OCI-LY7 (cell line): Measurements from ENCODE around the gene SPESP1. TPM values are rescaled to one million over a fixed set of nuclear protein-coding genes. Genes with fewer than 3 reads are reported as not detected.

ENCODE experiments used
- BruUV-seq: library from RNA; stranded (reverse); fragments of 400-500 nt; replicated peaks from 2 replicates; lab custom pipeline; 2021; lab: Mats Ljungman, UMichigan
- CTCF ChIA-PET: fragments of 300-600 bp; sonication (Branson Sonifier 250); formaldehyde crosslinking; loops from one replicate; lab custom pipeline; 2022; ENCODE audit warnings: antibody characterized with exemption; ENCODE audit not compliant: unreplicated experiment; lab: Charles Lee
- POLR2A ChIA-PET: fragments of 300-600 bp; sonication (Branson Sonifier 250); formaldehyde crosslinking; loops from one replicate; lab custom pipeline; 2022; ENCODE audit warnings: antibody characterized with exemption; lab: Charles Lee
- DNase-seq: peaks from one replicate; pipeline ENCODE4 v3.0.0-alpha.2; 2015; ENCODE audit warnings: low spot score
- H2AFZ ChIP-seq: fragments of 200-600 bp; sonication (generic), shearing (Covaris generic); 2 replicates; pipeline ENCODE4 v1.6.1; 2014; ENCODE audit warnings: mild to moderate bottlenecking, antibody characterized with exemption, low read length, moderate library complexity
- H3K27ac ChIP-seq: fragments of 200-600 bp; sonication (generic); 2 replicates; pipeline ENCODE4 v1.5.1; 2014; ENCODE audit warnings: mixed run types, low read depth, mild to moderate bottlenecking, moderate library complexity, low read length, inconsistent platforms; ENCODE audit not compliant: poor library complexity, severe bottlenecking
- H3K36me3 ChIP-seq: fragments of 200-600 bp; sonication (generic); 2 replicates; pipeline ENCODE4 v1.6.1; 2014; ENCODE audit warnings: mild to moderate bottlenecking, antibody characterized with exemption, low read length, moderate library complexity, mixed read lengths; ENCODE audit not compliant: insufficient read depth
- H3K4me1 ChIP-seq: fragments of 200-600 bp; sonication (generic); 2 replicates; pipeline ENCODE4 v1.5.1; 2014; ENCODE audit warnings: mild to moderate bottlenecking, low read length; ENCODE audit not compliant: insufficient read depth, poor library complexity, severe bottlenecking
- H3K4me2 ChIP-seq: fragments of 200-600 bp; sonication (generic); 2 replicates; pipeline ENCODE4 v1.6.1; 2014; ENCODE audit warnings: mild to moderate bottlenecking, low read length
- H3K4me3 ChIP-seq: fragments of 200-600 bp; sonication (generic); 2 replicates; pipeline ENCODE4 v1.5.1; 2014; ENCODE audit warnings: mild to moderate bottlenecking, low read depth, low read length; ENCODE audit not compliant: poor library complexity, severe bottlenecking
- H3K79me2 ChIP-seq: fragments of 200-600 bp; sonication (generic); 2 replicates; pipeline ENCODE4 v1.6.1; 2016; ENCODE audit warnings: low read depth, mild to moderate bottlenecking, low read length, moderate library complexity, mixed read lengths; ENCODE audit not compliant: insufficient read depth
- H3K9me2 ChIP-seq: fragments of 200-600 bp; sonication (generic); 2 replicates; pipeline ENCODE4 v1.6.1; 2016; ENCODE audit warnings: mild to moderate bottlenecking, low read length, mixed read lengths; ENCODE audit not compliant: insufficient read depth
- H3K9me3 ChIP-seq: fragments of 200-600 bp; sonication (generic); 2 replicates; pipeline ENCODE4 v1.6.1; 2014; ENCODE audit warnings: mild to moderate bottlenecking, mixed run types, low read length, mixed read lengths
- H4K20me1 ChIP-seq: fragments of 200-600 bp; sonication (generic); 2 replicates; pipeline ENCODE4 v1.6.1; 2014; ENCODE audit warnings: mild to moderate bottlenecking, antibody characterized with exemption, low read length, moderate library complexity, mixed read lengths; ENCODE audit not compliant: insufficient read depth
- EZH2phosphoT487 ChIP-seq: fragments of 200-600 bp; sonication (generic); IDR thresholded peaks from 2 replicates; pipeline ENCODE4 v1.6.1; 2018; ENCODE audit warnings: low read depth, borderline replicate concordance, mild to moderate bottlenecking, mixed run types, antibody characterized with exemption, low read length, moderate library complexity, mixed read lengths
- intact Hi-C: fragments of 100-400 bp; cut with micrococcal nuclease; formaldehyde crosslinking; loops from one replicate; pipeline ENCODE4 v1.10.0; 2022; ENCODE audit not compliant: unreplicated experiment
- total RNA-seq, 2 experiments: library from RNA; depleted of rRNA in 1 of 2; stranded (reverse); fragments of >200 nt in 1 of 2; shearing (Covaris generic) in 1 of 2; gene quantifications; 2 replicates each; pipeline ENCODE4 v1.2.3, GENCODE V29; 2014 to 2022
- TF ChIP-seq, protein P1 (sequence below): fragments of 200-600 bp; sonication (generic); conservative IDR thresholded peaks from 2 replicates; pipeline ENCODE4 v1.5.1; 2014; ENCODE audit warnings: mild to moderate bottlenecking, antibody characterized with exemption, low read length, moderate library complexity, mixed read lengths

The SPESP1 gene
- total RNA-seq, 2 experiments from 2014 or later: not detected

GRCh38 chr15:68987120-68987519 lies 56.8 kb downstream of the SPESP1 start:
- ChIA-PET CTCF (no interaction called here), POLR2A (interaction anchor here (0.5 kb wide), 1 partner anchor 72 kb away, joined by 3 read pairs; no protein-coding TSS in a partner anchor)
- BruUV-seq: no TSS peak
- Histone ChIP-seq H4K20me1 (no peaks in the 10 kb centered on the region), H3K79me2 (no peaks in the 10 kb centered on the region), H3K27ac (no peak overlapping the region), H3K9me3 (no peaks in the 10 kb centered on the region), H3K4me2 (no peak overlapping the region), H3K4me3 (no peak overlapping the region), H2AFZ (no peak overlapping the region), H3K4me1 (no peaks in the 10 kb centered on the region), H3K36me3 (no peaks in the 10 kb centered on the region), H3K9me2 (no peaks in the 10 kb centered on the region)
- TF ChIP-seq, protein P1, sequence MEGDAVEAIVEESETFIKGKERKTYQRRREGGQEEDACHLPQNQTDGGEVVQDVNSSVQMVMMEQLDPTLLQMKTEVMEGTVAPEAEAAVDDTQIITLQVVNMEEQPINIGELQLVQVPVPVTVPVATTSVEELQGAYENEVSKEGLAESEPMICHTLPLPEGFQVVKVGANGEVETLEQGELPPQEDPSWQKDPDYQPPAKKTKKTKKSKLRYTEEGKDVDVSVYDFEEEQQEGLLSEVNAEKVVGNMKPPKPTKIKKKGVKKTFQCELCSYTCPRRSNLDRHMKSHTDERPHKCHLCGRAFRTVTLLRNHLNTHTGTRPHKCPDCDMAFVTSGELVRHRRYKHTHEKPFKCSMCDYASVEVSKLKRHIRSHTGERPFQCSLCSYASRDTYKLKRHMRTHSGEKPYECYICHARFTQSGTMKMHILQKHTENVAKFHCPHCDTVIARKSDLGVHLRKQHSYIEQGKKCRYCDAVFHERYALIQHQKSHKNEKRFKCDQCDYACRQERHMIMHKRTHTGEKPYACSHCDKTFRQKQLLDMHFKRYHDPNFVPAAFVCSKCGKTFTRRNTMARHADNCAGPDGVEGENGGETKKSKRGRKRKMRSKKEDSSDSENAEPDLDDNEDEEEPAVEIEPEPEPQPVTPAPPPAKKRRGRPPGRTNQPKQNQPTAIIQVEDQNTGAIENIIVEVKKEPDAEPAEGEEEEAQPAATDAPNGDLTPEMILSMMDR: no peak
- no peak for DNase-seq
- intact Hi-C loops: no loop called here

DNA sequence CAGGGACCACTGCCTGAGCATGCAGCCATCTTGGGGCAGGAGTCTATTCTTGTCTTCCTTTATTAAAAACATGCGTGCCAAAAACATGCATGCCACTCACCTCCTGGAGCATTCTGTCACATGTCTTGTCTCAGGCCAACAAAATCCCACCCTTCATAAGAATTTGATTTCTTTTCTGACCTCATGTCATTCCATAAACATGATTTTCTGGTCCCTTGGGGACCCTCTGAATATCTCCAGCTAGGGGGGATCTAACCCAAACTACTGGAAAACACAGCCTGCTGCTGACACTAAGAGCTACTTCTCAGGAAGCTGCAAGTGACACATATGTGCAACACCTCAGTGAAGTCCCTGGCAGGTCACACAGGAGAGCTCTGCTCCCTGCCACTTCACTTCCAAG lies 57.4 kb downstream of the SPESP1 start:
- Histone ChIP-seq H4K20me1 (no peaks in the 10 kb centered on the region), H3K36me3 (no peaks in the 10 kb centered on the region), H3K4me2 (no peak overlapping the region), H2AFZ (no peak overlapping the region), H3K4me1 (no peaks in the 10 kb centered on the region), H3K79me2 (no peaks in the 10 kb centered on the region), H3K9me3 (no peaks in the 10 kb centered on the region), H3K4me3 (no peak overlapping the region), H3K27ac (no peak overlapping the region), H3K9me2 (no peaks in the 10 kb centered on the region)
- BruUV-seq: no TSS peak
- no peak for TF ChIP-seq EZH2phosphoT487
- ChIA-PET POLR2A (interaction anchor here (0.5 kb wide), 1 partner anchor 73 kb away, joined by 3 read pairs; no protein-coding TSS in a partner anchor), CTCF (no interaction called here)
- intact Hi-C loops: no loop called here
- no peak for DNase-seq

- H3K36me3 ChIP-seq: no peaks in the 10 kb centered on the region
- POLR2A ChIA-PET: interaction anchor here (0.6 kb wide), 2 partner anchors 219 to 693 kb away, joined by 4 read pairs; no protein-coding TSS in a partner anchor
- no peaks in the 10 kb centered on the region for H3K79me2 ChIP-seq
- no peaks in the 10 kb centered on the region for H3K4me1 ChIP-seq
- TF ChIP-seq EZH2phosphoT487: no peak
- TF ChIP-seq, protein P1: no peak
- intact Hi-C loops: no loop called here
- H2AFZ ChIP-seq: no peak overlapping the region
- no peak overlapping the region for H3K27ac ChIP-seq
- no peak overlapping the region for H3K4me2 ChIP-seq
- H4K20me1 ChIP-seq: no peaks in the 10 kb centered on the region
- no peak overlapping the region for H3K4me3 ChIP-seq
- no peak for DNase-seq
- no TSS peak for BruUV-seq
- no peaks in the 10 kb centered on the region for H3K9me3 ChIP-seq
- H3K9me2 ChIP-seq: no peaks in the 10 kb centered on the region
- CTCF ChIA-PET: no interaction called here
Observed at GRCh38 chr15:68989541-68990230, 59.4 kb downstream of the SPESP1 start.
